Stimulated activated CD8-positive, alpha-beta memory T cell treated with anti-CD3 and anti-CD28 coated beads, Interleukin-15, amount 100 ng/mL, for 4 hours (primary cell): Measurements from ENCODE around the gene TMEM213.
A peak's percentile ranks its signal among the peaks of the same experiment; 100 is the strongest.

ENCODE experiments used
- DNase-seq, 2 donors: peaks; one replicate each; pipeline ENCODE4 v3.0.0-alpha.2; 2020; ENCODE audit warnings: low read depth in 2 of 2

Gene TMEM213

DNA sequence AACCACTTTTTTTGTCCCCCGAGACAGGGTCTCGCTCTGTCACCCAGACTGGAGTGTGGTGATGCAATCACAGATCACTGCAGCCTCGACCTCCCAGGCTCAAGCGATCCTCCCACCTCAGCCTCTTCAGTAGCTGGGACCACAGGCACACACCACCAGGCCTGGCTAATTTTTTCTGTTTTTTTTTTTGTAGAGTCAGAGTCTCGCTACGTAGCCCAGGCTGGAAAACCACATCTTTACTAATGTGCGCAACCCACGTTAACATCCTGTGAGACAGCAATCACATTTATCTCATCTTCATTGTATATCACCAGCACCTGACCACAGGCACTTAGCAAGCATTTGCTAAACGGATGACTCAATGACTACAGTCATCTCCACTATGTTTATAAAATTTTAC, 78.0 kb downstream of the TMEM213 start:
- peak; percentile 19 to 59 for DNase-seq

DNA sequence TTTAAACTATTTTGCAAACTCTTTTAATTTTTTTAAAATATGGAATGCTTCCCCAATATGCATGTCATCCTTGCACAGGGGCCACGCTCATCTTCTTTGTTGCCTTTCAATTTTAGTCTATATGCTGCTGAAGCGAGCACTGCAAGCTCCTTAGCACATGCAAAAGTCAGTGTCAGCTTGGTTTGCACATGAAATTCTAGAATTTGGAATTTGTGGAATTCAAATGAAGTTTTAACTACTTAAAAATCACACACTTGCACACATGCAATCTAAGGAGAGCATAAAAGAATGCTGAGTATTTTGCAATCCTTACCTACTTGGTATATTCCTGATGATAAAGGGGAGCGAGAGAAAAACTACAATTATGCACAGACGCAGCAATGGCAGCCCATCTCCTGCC, 78.5 kb downstream of the TMEM213 start:
- no peak for DNase-seq

- DNase-seq: no peak
Measured at GRCh38 chr7:138878051-138878450, 80.3 kb downstream of the TMEM213 start.

DNA sequence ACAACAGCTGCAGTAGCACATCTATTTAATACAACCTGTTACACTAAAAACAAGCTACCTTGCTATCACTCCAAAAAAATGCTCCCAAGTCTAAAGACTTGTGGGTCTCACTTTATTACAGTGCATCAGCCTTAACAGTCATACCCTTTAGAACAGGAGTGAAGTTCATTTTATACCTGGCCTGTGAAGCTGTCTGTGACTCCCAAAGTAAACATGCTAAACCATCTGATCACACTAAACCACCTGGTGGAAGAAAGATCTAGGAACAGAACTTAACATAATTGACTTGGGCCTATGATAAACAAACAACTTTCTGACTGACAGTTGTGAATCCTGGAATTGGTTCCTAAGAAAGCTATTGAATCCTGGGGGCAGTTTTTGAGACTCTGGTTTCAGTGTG, 81.1 kb downstream of the TMEM213 start:
- DNase-seq: no peak

DNA sequence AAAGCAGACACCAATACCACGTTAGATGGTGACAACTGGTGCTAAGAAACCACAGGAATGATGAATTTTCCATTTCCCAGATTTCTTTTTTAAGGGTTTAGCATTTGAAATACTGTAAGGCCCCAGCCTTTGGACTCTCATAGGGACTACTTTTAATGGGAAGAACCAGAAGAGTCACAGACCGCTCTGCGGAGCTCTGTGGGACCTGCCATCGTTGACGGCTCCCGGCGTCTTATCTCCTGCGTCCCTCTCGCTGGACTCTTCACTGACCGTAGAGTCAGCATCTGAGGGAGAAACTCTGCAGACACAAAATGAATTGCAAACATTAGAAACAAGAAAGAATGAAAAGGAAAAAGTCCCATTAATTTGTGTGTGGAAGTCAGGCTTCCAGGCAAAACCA, 81.6 kb downstream of the TMEM213 start:
- DNase-seq: no peak

GRCh38 chr7:138880881-138881578, 83.2 kb downstream of the TMEM213 start:
- DNase-seq: no peak

DNA sequence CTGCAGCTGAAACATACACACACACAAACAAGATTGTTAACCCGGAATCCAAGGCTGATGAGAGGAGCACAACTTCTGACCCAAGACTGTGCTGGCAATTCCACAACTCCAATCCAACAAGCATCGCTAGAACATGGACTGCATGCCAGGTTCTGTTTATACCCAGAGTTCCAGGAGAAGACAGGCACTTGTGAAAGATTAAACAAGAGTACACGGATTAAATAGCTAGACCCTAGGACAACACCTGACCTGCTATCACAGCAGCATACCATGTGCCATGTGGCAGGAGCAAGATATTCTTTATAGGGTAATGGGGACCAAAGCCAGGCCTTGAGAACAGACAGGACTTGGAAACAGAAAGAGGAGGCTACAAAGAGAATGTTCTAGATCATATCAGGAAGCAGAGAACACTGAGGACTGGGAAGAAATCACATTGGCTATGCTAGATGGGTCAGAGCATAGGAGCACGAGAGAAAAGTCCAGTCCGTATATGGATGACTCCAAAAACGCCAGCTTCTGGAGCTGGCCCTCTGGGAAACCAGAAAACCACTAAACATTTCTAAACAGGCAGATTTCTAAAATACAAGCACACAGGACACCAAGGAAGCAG, 83.9 kb downstream of the TMEM213 start:
- no peak for DNase-seq

DNA sequence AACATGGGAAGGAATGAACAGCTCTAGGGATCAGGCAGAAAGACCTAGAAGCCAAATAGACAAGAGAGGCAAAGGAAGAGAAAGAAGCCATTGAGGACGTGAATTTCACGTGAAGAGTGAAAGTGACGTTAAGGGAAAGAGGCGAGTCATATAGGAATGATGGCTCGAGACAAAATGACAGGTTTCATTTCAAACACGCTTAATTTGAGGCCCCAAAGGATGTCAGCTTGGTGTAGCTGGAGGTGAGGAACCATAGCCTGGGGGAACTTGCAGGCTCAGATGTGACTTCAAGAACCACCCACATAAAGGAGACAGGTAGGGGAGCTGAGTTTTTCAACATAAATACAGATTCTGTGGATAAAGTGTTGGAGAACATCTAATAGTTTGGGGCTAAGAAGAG, 84.5 kb downstream of the TMEM213 start:
- DNase-seq: no peak

GRCh38 chr7:138885383-138886147, 87.8 kb downstream of the TMEM213 start:
- DNase-seq: no peak

DNA sequence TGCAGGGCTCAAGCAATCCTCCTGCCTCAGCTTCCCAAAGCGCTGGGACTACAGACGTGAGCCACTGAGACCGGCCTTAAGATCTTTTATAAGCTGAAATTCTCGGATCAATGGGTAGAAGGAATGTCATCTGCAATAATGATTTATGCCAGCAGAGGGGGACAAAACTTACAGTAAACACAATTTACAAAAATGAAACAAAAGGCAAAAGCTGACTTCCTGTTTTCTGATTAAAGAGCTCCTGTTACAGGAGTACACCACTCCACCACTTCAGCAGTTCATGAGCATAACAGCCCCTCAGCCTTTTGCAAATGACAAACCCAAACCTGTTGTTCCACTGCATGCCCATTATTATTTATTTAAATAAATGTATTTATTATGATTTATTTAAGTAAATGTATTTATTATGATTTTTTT, 88.7 kb downstream of the TMEM213 start:
- DNase-seq: no peak

- no peak for DNase-seq
Measured at GRCh38 chr7:138887085-138887710, 89.4 kb downstream of the TMEM213 start.
